Neural crest cell (in vitro differentiated cells): Measurements from ENCODE around the gene RCVRN. TPM values are rescaled to one million over a fixed set of nuclear protein-coding genes. Genes with fewer than 3 reads are reported as not detected.

Experiments used
- DNase-seq: peaks from one replicate; pipeline ENCODE4 v3.0.0; 2021; ENCODE audit warnings: low read depth, mixed read lengths, low spot score
- H3K27ac Mint-ChIP-seq: one replicate; pipeline ENCODE4 v1.8.0; 2021; ENCODE audit warnings: mild to moderate bottlenecking, mixed read lengths; ENCODE audit not compliant: unreplicated experiment
- H3K27me3 Mint-ChIP-seq: 2 replicates; pipeline ENCODE4 v1.8.0; 2021; ENCODE audit warnings: low read depth, mild to moderate bottlenecking, mixed read lengths
- H3K36me3 Mint-ChIP-seq: 2 replicates; pipeline ENCODE4 v1.8.0; 2021; ENCODE audit warnings: low read depth, mild to moderate bottlenecking, mixed read lengths
- H3K4me1 Mint-ChIP-seq: 2 replicates; pipeline ENCODE4 v1.8.0; 2021; ENCODE audit warnings: mixed read lengths
- H3K4me3 Mint-ChIP-seq: one replicate; pipeline ENCODE4 v1.8.0; 2021; ENCODE audit warnings: mild to moderate bottlenecking, mixed read lengths
- H3K9me3 Mint-ChIP-seq: 2 replicates; pipeline ENCODE4 v1.8.0; 2021; ENCODE audit warnings: mixed read lengths
- total RNA-seq: library from RNA; stranded (reverse); gene quantifications from 2 replicates; pipeline ENCODE4 v1.2.1, GENCODE V29; 2021
- TF ChIP-seq, protein P1 (sequence below): fragments of 200-600 bp; sonication (generic); conservative IDR thresholded peaks from 2 replicates; pipeline ENCODE4 v1.5.0; 2021; ENCODE audit warnings: antibody characterized with exemption, mild to moderate bottlenecking

The RCVRN gene
- total RNA-seq, 1 donor from 2014 or later = 0.35 TPM

DNA sequence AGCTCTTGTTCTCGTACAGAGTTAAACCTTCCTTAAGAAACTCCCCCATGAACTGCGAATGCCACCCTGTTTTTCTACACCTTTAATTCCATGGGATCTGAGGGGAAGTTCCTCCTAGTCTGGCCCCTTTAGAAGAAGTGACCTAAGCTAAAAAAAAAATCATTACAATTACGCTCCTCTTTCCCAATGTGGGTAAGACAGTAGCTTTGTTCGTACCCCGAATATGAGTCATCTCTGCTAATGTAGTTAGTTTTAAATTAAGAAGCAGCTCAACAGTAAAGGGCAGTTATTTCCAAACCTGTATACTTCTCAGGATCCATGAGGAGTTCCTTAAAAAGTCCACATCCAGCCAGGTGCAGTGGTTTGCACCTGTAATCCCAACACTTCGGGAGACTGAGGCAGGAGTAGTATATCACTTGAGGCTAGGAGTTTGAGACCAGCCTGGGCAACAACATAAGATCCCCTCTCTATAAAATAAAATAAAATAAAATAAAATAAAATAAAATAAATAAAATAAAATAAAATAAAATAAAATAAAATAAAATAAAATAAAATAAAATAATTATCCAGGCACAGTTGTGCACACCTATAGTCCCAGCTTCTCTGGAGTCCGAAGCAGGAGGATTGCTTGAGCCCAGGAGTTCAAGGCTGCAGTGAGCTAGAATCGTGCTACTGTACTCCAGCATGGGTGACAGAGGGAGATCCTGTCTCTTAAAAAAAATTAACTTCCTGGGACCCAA lies 26.1 kb downstream of the RCVRN start:
- no peak for DNase-seq
- H3K27ac Mint-ChIP-seq = no peak overlapping the region
- H3K9me3 Mint-ChIP-seq = peaks cover 14% of the 10 kb centered on the region
- no peaks in the 10 kb centered on the region for H3K36me3 Mint-ChIP-seq
- TF ChIP-seq, protein P1, sequence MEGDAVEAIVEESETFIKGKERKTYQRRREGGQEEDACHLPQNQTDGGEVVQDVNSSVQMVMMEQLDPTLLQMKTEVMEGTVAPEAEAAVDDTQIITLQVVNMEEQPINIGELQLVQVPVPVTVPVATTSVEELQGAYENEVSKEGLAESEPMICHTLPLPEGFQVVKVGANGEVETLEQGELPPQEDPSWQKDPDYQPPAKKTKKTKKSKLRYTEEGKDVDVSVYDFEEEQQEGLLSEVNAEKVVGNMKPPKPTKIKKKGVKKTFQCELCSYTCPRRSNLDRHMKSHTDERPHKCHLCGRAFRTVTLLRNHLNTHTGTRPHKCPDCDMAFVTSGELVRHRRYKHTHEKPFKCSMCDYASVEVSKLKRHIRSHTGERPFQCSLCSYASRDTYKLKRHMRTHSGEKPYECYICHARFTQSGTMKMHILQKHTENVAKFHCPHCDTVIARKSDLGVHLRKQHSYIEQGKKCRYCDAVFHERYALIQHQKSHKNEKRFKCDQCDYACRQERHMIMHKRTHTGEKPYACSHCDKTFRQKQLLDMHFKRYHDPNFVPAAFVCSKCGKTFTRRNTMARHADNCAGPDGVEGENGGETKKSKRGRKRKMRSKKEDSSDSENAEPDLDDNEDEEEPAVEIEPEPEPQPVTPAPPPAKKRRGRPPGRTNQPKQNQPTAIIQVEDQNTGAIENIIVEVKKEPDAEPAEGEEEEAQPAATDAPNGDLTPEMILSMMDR = no peak
- no peak overlapping the region for H3K4me3 Mint-ChIP-seq
- no peaks in the 10 kb centered on the region for H3K27me3 Mint-ChIP-seq
- no peaks in the 10 kb centered on the region for H3K4me1 Mint-ChIP-seq

DNA sequence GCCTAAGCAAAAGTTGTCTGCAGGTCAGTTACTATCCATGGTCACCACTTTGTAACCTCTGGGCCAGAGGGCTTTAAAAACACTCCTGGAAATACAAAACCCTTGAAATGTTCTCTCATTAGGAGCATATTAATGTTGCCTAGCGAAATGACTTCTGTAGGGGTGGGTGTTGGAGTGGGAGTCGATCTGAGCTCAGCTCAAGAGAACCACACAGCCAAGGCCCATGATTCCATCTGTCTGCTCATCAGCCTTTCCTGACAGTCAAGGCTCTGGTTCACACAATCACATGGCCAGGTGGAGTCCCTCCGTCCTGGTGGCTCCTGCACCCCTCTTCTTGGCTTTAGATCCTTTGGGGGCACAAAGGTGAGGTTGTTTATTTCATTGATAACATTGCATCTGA lies 26.7 kb downstream of the RCVRN start:
- H3K36me3 Mint-ChIP-seq = no peaks in the 10 kb centered on the region
- no peaks in the 10 kb centered on the region for H3K4me1 Mint-ChIP-seq
- no peak overlapping the region for H3K4me3 Mint-ChIP-seq
- no peak overlapping the region for H3K27ac Mint-ChIP-seq
- TF ChIP-seq, protein P1 = no peak
- no peaks in the 10 kb centered on the region for H3K27me3 Mint-ChIP-seq
- DNase-seq = no peak
- H3K9me3 Mint-ChIP-seq = peaks cover 11% of the 10 kb centered on the region

DNA sequence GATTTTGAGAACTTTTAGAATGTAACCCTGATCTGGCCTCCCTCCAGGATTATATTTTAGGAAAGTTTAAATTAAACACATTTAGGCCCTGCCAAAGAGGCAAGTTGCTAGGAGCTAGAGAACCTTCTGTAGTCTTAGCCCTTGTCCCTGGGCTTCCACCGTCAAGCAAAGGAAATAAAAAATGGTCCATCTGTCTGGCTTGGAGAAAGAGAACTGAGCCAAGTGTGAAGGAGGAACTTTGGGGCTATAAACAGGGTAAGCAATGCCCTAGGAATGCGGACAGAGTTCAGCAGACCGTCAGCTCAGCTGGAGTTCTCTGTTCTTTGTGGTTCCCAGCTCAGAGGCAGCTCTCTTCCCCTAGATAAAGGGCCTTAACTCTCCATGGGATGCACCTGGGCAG lies 29.6 kb downstream of the RCVRN start:
- H3K27ac Mint-ChIP-seq = no peak overlapping the region
- H3K4me1 Mint-ChIP-seq = no peaks in the 10 kb centered on the region
- H3K27me3 Mint-ChIP-seq = no peaks in the 10 kb centered on the region
- H3K4me3 Mint-ChIP-seq = no peak overlapping the region
- TF ChIP-seq, protein P1 = no peak
- H3K9me3 Mint-ChIP-seq = no peaks in the 10 kb centered on the region
- no peak for DNase-seq
- H3K36me3 Mint-ChIP-seq = no peaks in the 10 kb centered on the region

DNA sequence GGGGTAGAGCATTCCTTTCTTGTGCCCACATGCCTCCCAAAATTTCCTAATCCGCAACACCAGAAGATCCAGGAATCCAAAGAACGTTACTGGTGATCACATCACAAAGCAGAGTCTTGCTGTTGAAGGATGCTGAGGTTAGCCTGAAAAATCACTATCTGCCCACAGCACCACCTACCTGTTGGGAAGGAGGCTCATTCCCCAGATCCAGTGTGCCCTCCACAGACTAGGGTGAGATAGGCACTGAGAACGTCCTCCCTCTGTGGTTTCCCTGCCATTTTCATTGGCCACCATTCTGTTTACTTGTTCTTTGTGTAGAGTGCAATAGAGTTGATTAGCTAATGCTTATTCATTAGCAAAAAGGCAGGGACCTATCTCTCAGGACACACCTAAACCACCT lies 30.3 kb downstream of the RCVRN start:
- no peaks in the 10 kb centered on the region for H3K9me3 Mint-ChIP-seq
- no peaks in the 10 kb centered on the region for H3K4me1 Mint-ChIP-seq
- TF ChIP-seq, protein P1 = no peak
- peak overlapping the region; percentile 27 for H3K27ac Mint-ChIP-seq
- no peaks in the 10 kb centered on the region for H3K27me3 Mint-ChIP-seq
- DNase-seq = no peak
- no peak overlapping the region for H3K4me3 Mint-ChIP-seq
- H3K36me3 Mint-ChIP-seq = no peaks in the 10 kb centered on the region

DNA sequence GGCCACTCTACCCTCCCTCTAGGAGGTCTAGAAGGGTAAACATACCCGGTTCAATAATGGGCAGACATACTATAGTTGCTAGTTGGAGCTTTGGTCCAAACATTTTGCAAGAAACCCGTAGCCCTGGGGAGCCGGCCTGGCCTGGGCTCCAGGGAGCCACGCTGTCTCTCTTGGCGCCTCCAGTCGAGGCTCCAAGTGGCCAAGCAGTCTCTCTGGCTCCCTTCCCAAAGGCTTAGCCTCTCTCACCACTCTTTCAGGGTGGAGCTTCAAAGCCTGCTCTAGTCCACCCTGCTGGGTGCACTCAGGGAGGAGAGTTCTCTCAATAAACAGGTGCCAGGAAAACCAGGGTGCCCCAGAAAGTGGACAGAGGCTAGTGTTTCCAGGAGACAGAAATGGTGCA lies 32.2 kb downstream of the RCVRN start:
- DNase-seq = no peak
- H3K4me1 Mint-ChIP-seq = peaks cover 16% of the 10 kb centered on the region
- TF ChIP-seq, protein P1 = no peak
- H3K9me3 Mint-ChIP-seq = peaks cover 5% of the 10 kb centered on the region
- H3K4me3 Mint-ChIP-seq = no peak overlapping the region
- no peaks in the 10 kb centered on the region for H3K27me3 Mint-ChIP-seq
- no peak overlapping the region for H3K27ac Mint-ChIP-seq
- H3K36me3 Mint-ChIP-seq = no peaks in the 10 kb centered on the region
